ENCODE data around the gene MORN1.
"Not testable (repeated sequence)": the region's sequence is repeated elsewhere in the genome, so short reads cannot be mapped to it uniquely, and the experiment has no call there.

Gene MORN1

DNA sequence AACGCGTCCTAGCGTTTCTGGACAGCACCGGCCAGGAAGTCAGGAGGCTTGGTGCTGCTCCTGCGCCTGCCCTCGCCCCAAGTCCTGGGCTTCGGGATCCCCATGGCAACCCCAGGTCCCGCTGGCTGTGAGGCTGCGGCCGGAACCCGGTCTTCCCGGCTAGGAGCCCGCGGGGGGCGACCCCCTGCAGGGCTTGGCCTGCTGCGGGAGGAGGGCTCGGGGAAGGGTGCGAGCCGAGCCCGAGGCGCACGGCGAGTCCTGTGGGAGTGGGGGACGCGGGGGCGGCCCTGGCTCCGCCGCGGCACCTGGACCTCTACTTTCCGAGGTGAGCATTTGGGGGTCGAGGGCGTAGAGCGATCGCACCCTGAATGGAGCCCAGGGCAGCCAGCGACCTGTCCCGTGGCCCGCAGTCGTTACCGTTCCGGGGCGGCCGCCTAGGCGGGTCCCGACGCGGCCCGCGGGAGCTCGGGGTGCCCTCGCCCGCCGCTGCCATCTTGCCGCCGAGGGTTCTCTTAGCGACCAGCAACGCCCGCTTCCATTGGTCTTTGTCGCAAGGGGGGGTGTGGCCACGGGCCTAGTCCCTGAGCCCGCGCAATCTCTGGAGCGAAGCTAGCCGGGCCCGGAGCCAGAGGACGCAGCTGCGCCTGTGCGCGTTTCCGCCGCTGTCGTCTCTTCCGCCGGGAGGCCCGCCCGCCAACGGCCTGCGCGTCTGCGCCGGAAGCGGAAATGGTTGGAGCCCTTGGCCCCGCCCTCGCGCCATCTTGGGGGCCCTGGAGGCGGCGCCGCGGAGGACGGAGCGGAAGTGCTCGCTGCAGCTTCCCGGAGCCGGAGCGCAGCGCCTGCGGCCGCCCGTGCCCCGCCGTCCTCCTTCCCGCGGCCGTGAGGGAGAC, at the start of gene MORN1, which contains the start of gene RER1:
Gene MORN1 (minus strand): TSS at position 514 of the 890 bp plus-strand sequence. CDS start 21 bp downstream, at position 493.
Gene RER1 (plus strand): TSS at position 801 of the 890 bp plus-strand sequence. CDS start 3,950 bp downstream, outside the sequence.
- DNase-seq (ENCODE audit: insufficient read length, low spot score) (peak; percentile 99), FAIRE-seq (peak; percentile 99)

DNA sequence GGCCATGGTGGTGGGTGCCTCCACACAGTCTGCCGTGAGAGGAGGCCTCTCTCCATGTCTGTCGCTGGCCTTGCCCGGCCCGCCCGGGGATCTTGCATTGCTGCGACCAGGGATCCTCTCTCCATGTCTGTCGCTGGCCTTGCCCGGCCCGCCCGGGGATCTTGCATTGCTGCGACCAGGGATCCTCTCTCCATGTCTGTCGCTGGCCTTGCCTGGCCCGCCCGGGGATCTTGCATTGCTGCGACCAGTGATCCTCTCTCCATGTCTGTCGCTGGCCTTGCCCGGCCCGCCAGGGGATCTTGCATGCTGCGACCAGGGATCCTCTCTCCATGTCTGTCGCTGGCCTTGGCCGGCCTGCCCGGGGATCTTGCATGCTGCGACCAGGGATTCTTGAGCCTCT, 49.0 kb upstream of the MORN1 start:
- FAIRE-seq; DNase-seq (ENCODE audit: insufficient read length, low spot score): not testable (repeated sequence)

DNA sequence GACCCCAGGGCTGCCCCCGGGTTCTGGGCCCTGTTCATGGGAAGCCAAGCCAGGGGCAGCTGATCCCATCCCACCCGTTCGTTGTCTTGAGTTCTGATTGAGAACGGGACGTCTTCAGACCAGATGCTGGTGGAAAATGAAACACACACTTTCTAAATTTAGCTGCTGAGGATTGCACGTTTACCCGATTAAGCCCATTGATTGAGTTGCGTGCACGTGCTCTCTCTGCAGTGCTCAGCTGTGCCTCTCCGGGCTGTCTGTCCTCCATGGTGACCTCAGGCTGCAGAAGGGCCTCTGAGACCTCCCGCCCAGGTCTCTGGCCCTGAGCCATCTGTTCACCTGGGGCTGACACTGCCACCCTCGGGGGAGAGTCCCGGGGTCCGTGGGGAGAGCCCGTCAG, 48.0 kb upstream of the MORN1 start:
- DNase-seq (ENCODE audit: insufficient read length, low spot score) (no peak), FAIRE-seq (peak; percentile 56)

DNA sequence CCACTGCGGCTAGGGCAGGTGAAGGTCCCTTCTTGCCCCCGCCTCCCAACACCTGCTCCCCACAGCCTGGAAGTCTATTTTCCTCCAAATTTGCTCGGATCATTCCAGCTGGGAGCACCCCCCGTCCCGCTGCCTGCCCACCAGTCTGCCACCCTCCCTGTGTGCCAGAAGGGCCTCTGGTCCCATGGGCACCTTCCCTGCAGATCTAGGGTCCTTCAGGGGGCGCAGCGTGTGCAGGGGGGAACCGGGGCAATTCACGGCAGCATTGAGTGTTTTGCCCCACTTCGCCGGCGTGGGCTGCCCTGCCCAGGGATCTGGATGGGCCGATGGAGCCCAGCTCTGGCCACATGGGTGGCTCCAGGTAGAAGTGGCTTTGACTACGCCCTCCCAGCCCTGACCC, 47.3 kb upstream of the MORN1 start:
- FAIRE-seq, result no peak
- no peak for DNase-seq (ENCODE audit: insufficient read length, low spot score)

DNA sequence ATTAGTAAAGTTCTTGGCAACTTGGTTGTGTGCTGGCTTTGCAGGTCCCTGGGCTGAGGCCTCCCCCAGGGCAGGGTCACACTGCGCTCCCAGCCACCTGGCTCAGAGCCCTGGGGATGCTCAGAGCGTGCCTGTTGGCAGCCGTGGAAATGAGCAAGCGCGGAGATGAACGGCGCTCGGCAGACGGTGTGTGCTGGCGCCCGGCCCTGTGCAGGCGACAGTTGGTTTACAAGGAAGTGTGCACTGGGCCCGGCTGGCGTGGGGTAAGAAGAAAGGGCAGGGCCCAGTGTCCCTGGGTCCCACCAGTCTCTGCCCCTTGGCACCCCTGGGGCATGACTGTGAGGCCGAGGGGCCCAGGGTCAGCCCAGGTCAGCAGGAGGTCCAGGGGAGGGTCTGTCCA, 46.7 kb upstream of the MORN1 start:
- FAIRE-seq, result no peak

DNA sequence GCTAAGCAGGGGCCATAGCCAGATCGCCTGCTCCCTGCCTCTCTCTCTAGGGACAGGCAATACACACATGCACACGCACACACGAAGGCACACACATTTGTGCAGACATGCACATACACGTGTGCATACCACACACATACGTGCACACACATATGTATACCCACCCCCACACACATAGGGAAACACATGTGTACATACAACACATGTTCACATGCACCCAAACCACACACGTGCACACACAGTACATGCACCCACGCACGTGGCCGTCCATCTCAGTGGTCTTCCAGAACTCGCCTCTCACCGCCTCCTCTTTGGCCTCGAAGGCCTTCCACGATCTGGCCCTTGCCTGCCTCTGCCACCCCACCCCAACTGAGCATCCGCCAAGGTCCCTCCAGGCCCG, 46.3 kb upstream of the MORN1 start:
- FAIRE-seq, result no peak
- no peak for DNase-seq (ENCODE audit: insufficient read length, low spot score)

More for the DNA sequence above, 46.7 kb upstream of the MORN1 start:
- DNase-seq (ENCODE audit: insufficient read length, low spot score), result no peak

DNA sequence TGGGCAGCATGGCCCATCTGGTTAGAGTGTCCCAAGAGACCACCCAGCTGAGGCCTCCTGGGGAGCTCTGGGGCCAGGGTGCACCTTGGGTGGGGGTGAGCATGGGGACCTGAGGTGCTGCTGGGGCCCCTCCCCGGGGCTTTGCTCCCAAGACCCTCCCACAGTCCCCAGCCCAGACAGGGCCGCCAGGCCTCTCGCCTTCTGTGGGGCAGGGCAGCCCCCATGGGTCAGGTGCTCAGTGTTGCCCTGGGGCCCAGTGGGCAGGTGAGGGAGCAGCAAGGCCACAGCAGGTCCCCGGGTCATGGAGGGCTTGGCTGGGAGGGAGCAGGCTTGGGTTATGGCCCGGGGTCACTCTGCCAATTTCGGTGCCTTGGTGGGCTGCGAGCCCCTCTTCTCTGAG, 45.5 kb upstream of the MORN1 start:
- DNase-seq (ENCODE audit: insufficient read length, low spot score), result no peak
- no peak for FAIRE-seq

GRCh38 chr1:2435746-2436355, 44.5 kb upstream of the MORN1 start:
- no peak for DNase-seq (ENCODE audit: insufficient read length, low spot score)
- FAIRE-seq, result no peak

DNA sequence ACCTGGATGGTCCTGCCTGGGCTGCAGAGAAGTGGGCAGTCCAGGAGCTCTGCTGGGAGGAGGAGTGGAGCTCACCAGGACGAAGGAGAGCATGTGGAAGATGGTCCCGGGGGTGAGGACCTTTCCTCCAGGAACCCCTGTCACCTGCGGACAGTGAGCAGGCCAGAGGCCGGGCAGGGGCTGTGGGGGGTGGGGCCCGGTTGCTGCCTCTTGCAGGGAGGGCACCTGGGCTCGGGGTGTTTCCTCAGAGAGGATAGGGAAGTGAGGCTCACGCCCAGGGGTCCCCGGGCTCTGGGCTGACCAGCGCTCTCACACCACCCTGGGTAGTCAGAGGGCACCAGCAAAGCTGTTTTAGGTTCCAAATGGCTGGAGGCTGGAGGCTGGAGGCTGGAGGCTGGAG, 43.7 kb upstream of the MORN1 start:
- FAIRE-seq, result no peak
- DNase-seq (ENCODE audit: insufficient read length, low spot score), result no peak

GRCh38 chr1:2433936-2434655, 42.7 kb upstream of the MORN1 start:
- DNase-seq (ENCODE audit: insufficient read length, low spot score) (no peak), FAIRE-seq (no peak)

DNA sequence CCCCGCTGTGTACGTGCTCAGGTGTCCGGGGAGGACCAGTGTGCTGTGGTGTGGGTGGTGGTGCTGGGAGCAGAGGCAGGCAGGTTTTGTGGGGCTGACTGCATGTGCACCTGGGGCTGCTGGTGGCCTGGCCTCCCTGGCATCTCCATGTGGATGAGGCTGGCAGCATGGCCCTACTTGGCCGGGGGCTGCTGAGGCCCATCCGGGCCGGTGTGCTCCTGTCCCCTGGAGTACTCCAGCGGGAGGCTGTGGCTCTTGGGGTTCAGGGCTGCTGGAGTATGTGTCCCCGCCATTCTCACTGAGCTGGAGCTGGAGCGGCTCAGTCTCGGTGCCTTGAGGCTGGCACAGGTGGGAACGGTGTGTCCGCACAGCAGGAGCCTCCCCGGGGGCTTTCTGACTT, 41.8 kb upstream of the MORN1 start:
- DNase-seq (ENCODE audit: insufficient read length, low spot score) (no peak), FAIRE-seq (no peak)

DNA sequence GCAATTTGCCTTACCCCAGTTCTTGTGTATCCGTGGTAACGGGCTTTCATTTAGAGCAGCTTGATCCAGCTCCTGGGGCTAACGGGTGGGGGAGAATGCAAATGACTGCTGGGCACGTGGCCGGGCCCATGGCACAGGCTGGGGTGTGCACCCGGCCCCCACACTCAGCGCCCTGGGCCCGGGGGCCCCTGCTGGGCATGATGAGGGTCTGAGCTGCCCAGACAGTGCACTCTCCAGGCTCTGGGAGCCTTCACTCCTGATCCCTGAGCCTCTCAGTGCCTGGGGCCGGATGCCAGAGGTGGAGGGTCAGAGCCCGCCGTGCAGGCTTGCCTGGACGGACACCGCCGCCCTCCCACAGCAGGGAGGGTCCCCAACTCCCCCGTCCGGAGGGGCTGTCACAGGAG, 41.1 kb upstream of the MORN1 start:
- DNase-seq (ENCODE audit: insufficient read length, low spot score), result no peak
- FAIRE-seq, result no peak

GRCh38 chr1:2431518-2431917, 40.2 kb upstream of the MORN1 start:
- FAIRE-seq, result no peak
- DNase-seq (ENCODE audit: insufficient read length, low spot score), result no peak

GRCh38 chr1:2431103-2431502, 39.7 kb upstream of the MORN1 start:
- FAIRE-seq (no peak), DNase-seq (ENCODE audit: insufficient read length, low spot score) (no peak)

GRCh38 chr1:2430592-2430973, 39.2 kb upstream of the MORN1 start:
- no peak for FAIRE-seq
- DNase-seq (ENCODE audit: insufficient read length, low spot score), result no peak

DNA sequence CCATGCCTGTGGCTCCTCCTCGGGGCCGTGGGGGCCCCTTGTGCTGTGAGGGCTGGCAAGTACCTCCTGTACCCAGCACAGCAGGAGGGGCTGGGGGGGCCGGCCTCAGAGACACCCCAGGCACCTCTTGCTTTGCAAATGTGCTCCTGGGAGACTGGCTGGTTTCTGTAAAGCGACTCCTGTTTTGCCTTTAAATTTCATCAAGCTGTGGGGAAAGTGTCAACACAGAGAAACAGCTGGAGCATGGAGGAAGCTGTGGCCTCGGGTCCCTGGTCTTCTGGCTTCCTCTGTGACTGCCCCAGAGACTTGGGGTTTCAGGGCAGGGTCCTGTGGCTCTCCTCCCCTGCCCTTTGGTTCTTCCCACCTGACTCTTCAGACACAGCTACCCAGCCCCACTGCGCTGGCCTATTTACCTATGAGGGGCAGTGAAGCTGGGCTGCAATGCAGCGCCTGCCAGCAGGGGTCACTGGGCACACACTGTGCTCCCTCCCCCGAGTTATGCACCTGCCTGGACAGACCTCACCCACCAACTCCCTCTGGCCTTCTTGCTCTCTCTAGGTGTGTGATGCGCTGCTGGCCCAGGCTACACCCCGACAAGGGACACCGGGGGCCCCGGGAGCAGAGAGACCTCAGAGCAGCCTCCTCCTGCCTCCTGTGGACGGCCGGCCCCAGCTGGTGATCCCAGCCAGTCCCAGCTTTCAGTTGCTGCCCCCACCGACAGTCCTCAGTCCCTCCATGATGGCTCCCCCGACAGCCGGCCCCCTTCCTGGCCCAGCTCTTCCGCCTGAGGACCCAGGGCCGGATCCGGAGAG, 38.6 kb upstream of the MORN1 start:
- DNase-seq (ENCODE audit: insufficient read length, low spot score) (no peak), FAIRE-seq (no peak)

DNA sequence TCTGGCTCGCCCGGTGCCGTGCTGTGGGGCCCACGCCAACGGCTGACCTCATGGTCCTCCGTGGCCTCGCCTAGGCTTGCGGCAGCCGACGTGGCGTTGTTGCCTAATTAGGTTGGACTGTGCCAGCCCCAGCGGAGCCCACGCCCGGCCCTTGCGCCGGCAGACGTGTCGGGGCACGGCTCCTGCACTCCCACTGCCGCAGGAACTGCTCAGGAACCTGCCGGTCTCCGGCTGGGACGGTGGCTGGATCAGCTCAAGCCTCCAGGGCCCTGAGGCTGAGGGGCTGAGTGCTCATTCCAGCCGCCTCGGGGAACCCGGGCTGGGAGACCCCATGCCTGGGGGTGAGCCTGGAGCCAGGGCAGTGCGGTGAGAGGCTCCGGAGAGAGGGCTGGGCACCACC, 37.1 kb upstream of the MORN1 start:
- FAIRE-seq (no peak), DNase-seq (ENCODE audit: insufficient read length, low spot score) (no peak)

DNA sequence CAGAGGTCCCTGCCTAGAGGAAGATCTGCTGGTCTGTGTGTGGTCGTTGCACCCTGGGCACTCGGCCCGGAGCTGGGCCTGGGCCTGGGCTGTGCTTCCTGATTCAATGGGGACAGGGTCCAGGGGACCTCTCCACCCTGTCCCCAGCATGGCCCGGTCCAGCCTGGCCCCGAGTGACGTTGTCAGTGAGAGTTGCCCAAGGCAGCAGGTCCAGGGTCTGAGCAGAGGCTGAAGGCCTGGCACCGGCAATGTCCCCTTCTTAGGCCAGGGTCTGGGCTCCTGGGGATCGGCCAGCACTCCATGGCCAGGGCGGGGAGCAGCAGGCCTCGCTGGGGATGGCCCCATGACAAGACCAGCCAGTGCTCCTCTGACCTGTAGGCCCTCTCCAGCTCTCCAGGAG, 36.6 kb upstream of the MORN1 start:
- DNase-seq (ENCODE audit: insufficient read length, low spot score) (no peak), FAIRE-seq (no peak)

DNA sequence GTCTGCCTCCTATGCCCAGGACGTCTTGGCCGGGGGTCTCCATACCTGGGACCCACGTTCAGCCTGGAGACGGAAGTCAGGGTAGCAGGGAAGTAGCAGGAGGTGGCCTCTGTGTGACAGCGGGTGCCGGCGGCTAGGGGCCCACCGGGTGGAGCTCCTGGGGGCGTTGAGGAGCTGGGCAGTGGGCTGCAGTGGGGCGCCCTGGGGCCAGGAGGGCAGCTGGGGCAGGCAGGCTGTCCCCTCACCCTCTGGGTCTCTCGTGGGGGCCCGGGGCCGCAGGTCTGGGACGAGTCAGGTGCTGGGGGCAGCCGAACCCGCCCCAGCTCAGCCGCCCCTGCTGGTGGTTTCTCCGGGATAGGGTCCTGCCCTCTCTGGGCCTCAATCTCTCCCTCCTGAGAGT, 35.7 kb upstream of the MORN1 start:
- no peak for FAIRE-seq
- DNase-seq (ENCODE audit: insufficient read length, low spot score), result no peak

- no peak for DNase-seq (ENCODE audit: insufficient read length, low spot score)
- FAIRE-seq, result no peak
Measured at GRCh38 chr1:2426540-2426939, 35.2 kb upstream of the MORN1 start.

GRCh38 chr1:2425892-2426291, 34.5 kb upstream of the MORN1 start:
- FAIRE-seq, result no peak
- DNase-seq (ENCODE audit: insufficient read length, low spot score), result no peak

Data from GM19239 (cell line).